Stromal cell of bone marrow (primary cell): ENCODE measurements around the gene SNCAIP.
"Not testable (repeated sequence)": the region's sequence is repeated elsewhere in the genome, so short reads cannot be mapped to it uniquely, and the experiment has no call there.

ENCODE experiments used
- DNase-seq: peaks from one replicate; pipeline ENCODE4 v3.0.0-alpha.2; 2012; ENCODE audit warnings: low read depth

The SNCAIP gene

GRCh38 chr5:122468351-122469116 is 156.5 kb downstream of the SNCAIP start:
- DNase-seq = no peak

- DNase-seq = no peak
Measured at GRCh38 chr5:122469384-122469919, 157.4 kb downstream of the SNCAIP start.

DNA sequence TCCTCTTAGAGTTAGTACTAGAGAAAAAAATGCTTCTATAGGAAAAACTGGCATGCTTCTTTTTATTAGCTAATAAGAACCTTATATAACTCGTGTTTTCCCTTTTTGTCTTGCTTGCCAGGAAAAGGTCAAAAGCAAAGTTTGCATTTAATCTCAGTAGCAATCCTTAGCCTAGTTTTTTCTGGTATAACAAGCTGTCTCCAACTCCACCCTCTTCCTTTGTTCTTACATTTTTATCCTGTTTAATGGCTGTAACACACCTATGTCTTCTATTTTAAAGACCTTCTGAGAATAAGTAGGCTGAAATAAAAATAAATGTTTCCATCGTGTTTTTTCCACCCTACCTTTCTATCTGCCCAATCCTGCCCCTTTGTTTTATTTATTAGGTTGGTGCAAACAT is 158.3 kb downstream of the SNCAIP start:
- DNase-seq = no peak

GRCh38 chr5:122471031-122471751 is 159.2 kb downstream of the SNCAIP start:
- DNase-seq = no peak

- no peak for DNase-seq
Measured at GRCh38 chr5:122471752-122472061, 159.7 kb downstream of the SNCAIP start.

DNA sequence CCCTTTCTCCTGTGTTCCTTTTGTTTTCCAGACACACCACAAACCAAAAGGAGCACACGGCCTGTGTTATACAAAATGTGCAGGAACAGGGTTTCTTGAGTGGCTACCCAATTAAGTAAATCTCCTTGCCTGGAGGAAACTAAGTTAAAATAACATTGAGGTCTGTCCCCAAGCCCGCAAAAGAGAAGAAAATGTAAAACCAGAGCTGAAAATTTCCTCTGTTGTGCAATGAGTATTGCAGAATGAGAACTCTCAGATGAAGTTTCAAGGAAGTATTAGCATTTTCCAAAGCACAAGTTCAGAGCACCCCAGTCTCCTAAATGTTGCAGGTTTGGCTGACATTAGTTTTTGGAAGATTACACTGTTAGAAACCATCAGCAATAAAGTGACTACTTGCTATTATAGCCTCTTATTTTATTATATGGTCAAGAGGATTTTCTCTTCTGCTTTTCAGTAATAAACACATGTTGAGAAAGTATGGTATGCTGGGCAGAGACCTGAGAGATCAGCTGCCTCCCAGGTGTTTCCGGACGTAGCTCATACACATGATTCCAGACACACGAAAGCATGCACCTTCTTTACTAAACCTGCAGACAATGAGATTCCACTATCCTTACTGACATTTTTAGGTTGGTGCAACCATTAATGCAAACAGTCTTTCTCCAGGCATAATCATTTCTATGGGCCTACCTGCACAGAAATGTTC is 161.3 kb downstream of the SNCAIP start:
- DNase-seq = no peak

DNA sequence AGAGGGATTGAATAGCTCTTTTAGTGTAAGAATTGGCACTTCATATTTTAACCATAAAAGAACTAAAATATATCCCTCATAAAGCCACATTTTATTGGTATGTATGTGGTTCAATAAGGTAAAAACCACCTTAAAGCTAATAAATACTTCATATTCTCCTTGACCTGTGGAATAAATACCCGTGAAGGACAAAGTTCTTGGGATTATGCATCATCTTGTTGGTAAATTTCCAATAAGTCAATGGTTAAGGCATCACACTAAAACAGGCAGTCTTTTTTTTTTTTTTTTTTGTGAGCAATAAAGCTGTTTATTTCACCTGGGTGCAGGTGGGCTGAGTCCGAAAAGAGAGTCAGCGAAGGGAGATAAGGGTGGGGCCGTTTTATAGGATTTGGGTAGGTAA is 161.9 kb downstream of the SNCAIP start:
- no peak for DNase-seq

GRCh38 chr5:122478741-122479442 is 166.9 kb downstream of the SNCAIP start:
- peak; percentile 43 for DNase-seq

DNA sequence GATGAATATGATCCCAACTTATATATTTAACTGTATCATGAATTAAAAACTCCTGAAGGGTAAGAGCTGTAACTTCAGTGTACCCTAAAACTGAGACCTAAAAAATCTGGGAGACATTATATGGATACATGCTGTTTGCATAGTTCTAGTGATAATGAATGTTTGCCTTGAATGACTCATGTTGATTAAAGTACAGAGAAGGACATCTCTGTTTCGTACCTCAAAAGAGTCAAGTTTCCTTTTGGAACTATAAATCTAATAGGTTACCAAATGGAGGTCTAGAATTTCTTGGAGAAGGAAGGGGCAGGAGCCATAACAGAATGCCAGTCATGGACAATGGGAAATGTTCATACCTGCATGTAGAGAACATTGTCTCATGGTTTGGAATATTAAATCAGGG is 168.1 kb downstream of the SNCAIP start:
- no peak for DNase-seq

DNA sequence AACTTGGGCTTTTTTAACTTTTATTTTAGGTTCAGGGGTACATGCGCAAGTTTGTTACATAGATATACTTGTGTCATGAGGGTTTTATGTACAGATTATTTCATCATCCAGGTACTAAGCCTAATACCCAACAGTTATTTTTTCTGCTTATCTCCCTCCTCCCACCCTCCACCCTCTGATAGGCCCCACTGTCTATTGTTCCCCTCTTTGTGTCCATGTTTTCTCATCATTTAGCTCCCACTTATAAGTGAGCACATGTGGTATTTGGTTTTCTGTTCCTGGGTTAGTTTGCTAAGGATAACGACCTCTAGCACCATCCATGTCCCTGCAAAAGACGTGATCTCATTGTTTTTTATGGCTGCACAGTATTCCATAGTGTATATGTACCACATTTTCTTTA is 172.1 kb downstream of the SNCAIP start:
- DNase-seq = no peak

DNA sequence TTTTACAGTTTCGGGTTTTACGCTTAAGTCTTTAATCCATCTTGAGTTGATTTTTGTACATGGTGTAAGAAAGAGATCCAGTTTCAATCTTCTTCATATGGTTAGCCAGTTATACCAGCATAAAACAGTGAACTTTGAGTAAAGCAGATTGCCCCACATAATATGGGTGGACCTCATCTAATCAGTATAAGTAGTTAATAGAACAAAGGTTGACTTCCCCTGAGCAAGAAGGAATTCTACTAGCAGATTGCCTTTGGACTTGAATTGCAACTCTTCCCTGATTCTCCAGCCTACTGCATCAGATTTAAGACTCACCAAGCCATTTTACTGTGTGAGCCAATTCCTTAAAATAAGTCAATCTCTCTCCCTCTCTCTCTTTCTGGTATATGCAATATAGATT is 173.2 kb downstream of the SNCAIP start:
- no peak for DNase-seq

DNA sequence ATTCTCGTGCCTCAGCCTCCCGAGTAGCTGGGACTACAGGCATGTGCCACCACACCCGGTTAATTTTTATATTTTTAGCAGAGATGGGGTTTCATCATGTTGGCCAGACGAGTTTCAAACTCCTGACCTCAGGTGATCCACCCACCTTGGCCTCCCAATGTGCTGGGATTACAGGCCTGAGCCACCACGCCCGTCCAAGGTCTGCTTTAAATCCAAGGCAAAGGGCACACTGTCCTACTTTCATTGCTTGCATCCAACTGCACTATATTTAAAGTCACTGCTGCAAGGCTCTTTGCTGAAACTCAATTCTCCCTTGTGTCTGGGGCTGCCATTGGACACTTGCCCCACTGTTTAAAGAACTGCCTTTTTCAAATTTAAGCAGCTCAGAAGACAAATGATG is 174.6 kb downstream of the SNCAIP start:
- not testable (repeated sequence) for DNase-seq

- DNase-seq = no peak
Measured at GRCh38 chr5:122490718-122491117, 178.7 kb downstream of the SNCAIP start.

GRCh38 chr5:122492675-122493074 is 180.6 kb downstream of the SNCAIP start:
- DNase-seq = no peak

DNA sequence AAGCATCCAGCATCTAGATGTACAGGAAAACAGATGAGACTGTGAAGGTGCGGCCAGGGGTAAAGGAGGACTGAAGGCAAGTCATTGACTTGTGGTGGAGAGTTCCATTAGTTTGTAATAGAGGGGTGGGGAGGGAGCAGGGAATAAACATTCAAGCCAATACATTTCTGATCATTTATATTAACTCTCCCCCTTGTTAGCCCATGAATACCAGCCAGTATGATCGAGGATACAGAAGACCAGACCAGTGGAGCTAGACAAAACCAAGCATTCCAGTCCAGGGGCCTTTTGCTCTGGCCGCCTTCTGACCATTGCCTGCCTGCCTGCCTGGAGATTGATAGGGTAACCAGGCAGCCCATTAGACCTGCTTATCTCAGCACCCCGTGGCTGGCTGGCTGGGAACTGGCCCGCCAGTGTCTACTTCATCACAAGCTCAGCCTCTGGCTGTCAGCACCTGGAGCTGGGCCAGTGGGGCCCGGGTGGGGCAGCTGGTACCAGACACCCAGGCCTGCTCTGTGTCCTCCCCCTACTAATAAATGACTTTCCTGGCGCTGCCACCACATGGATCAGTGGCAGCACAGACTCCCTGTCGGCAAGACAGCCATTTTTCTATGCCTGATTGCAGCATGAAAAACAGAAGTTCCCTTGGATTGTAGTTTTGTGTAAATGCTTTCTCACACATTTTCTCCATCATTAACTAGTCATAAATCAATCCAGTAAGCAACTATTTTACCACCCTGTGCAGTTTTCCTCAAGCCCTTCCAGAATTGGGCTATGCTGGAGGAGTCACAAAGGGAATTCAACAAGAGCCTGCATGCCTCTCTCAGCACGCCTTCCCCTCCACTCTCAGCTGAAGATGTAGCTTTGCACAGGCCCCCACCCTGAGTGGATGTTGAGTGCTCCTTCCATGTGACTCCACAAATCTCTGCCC is 181.3 kb downstream of the SNCAIP start:
- DNase-seq = no peak

DNA sequence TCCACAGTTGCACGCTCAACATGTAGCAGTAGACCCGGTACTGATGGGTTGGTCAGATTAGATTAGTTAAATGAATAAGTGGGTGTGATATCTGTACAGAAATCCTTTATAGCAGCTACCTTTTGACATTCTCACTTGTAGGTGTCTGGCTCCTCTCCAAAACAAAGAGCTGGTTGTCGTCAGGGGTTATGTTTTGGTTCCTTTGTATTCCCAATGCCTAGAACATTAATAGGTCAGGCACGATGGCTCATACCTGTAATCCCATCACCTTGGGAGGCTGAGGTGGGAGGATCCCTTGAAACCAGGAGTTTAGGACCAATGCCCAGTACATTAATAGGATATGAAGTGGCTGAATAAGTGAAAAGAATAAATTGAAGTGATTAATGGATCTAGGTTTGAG is 182.1 kb downstream of the SNCAIP start:
- DNase-seq = no peak

DNA sequence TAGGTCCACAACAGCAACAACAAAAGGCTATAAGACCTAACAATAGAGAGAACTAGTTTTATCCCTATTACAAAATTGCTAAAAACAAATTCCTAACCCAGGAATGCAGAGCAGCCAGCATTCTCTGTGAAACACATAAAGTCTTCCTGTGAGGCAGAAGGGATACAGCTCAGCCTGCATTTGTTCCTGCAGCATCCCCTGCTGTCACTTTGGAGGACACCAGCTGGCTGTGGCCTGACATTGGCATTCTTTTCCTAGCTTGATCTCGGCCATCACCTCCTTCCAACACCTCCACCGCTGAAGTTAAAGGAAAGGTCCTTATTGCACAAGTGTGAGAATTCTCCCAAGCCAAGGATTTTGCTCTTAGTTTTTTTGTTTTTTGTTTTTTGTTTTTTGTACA is 186.1 kb downstream of the SNCAIP start:
- DNase-seq = no peak

DNA sequence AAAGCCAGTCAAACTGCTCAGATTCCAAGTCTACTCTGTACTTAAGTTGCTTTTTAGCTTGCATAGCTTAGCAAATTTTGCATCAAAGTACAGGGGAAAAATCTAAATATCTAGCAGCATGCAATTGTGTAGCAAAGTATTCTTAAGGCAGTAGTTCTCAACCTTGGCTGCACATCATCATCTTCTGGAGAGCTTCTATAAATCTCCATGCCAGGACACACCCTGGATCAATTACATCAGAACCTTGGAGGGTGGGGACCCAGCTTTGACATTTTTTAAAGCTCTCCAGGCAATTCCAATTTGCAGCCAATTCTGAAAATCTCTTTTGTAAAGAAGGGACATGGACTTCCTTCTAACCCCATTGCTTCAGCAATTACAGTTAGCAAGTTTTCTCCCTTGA is 187.5 kb downstream of the SNCAIP start:
- DNase-seq = no peak

- DNase-seq = peak; percentile 64
Measured at GRCh38 chr5:122500245-122501088, 188.4 kb downstream of the SNCAIP start.

GRCh38 chr5:122501089-122501435 is 189.0 kb downstream of the SNCAIP start:
- DNase-seq = peak; percentile 90
